Spleen (tissue), 13 donors: ENCODE results near the gene RRH. TPM values are rescaled to one million over a fixed set of nuclear protein-coding genes. Genes with fewer than 3 reads are reported as not detected.
"Not testable (repeated sequence)": the region's sequence is repeated elsewhere in the genome, so short reads cannot be mapped to it uniquely, and the experiment has no call there.

Experiments
- DNase-seq: peaks from one replicate; pipeline ENCODE4 v3.0.0-alpha.2; 2020
- H3K27ac ChIP-seq, 8 donors: fragments of 200-600 bp; sonication (generic) in 7 of 8; 1 replicate in 4 of 8; 2 replicates in 4 of 8; pipeline versions ENCODE4 v1.5.0 to v1.8.0; 2016 to 2021; ENCODE audit warnings: inconsistent platforms in 4 of 8, mild to moderate bottlenecking in 4 of 8, moderate library complexity in 1 of 8
- H3K27me3 ChIP-seq, 7 donors: fragments of 200-600 bp; sonication (generic) in 6 of 7; replicated peaks in 1 of 7; 1 replicate in 4 of 7; 2 replicates in 3 of 7; pipeline versions ENCODE4 v1.5.0 to v1.8.0; 2016 to 2021; ENCODE audit warnings: inconsistent platforms in 3 of 7, mild to moderate bottlenecking in 1 of 7
- H3K36me3 ChIP-seq, 6 donors: fragments of 200-600 bp; sonication (generic) in 5 of 6; 1 replicate in 4 of 6; 2 replicates in 2 of 6; pipeline versions ENCODE4 v1.5.0 to v1.8.0; 2016 to 2021; ENCODE audit warnings: inconsistent platforms in 2 of 6
- H3K4me1 ChIP-seq, 6 donors: fragments of 200-600 bp; sonication (generic) in 5 of 6; 1 replicate in 3 of 6; 2 replicates in 3 of 6; pipeline versions ENCODE4 v1.5.0 to v1.8.0; 2016 to 2021; ENCODE audit warnings: inconsistent platforms in 3 of 6
- H3K4me3 ChIP-seq, 8 donors: fragments of 200-600 bp; sonication (generic) in 7 of 8; 1 replicate in 4 of 8; 2 replicates in 4 of 8; pipeline versions ENCODE4 v1.5.0 to v1.8.0; 2016 to 2021; ENCODE audit warnings: inconsistent platforms in 4 of 8, mild to moderate bottlenecking in 4 of 8, moderate library complexity in 2 of 8
- H3K9me3 ChIP-seq, 8 donors: fragments of 200-600 bp; sonication (generic) in 7 of 8; 1 replicate in 4 of 8; 2 replicates in 4 of 8; pipeline versions ENCODE4 v1.5.0 to v1.8.0; 2016 to 2021; ENCODE audit warnings: inconsistent platforms in 4 of 8
- CTCF ChIP-seq, 11 experiments: fragments of 200-600 bp in 7 of 11; fragments of 450-650 bp in 4 of 11; sonication (generic) in 4 of 11; IDR thresholded peaks in 8 of 11; conservative IDR thresholded peaks in 3 of 11; 1 replicate in 7 of 11; 2 replicates in 4 of 11; pipeline versions ENCODE4 v1.4.0 to v1.8.0; 2016 to 2021; ENCODE audit warnings: antibody characterized with exemption in 11 of 11, inconsistent platforms in 4 of 11, mild to moderate bottlenecking in 1 of 11
- POLR2A ChIP-seq, 3 donors: fragments of 450-650 bp; IDR thresholded peaks; one replicate each; pipeline ENCODE4 v1.5.1; 2017; ENCODE audit warnings: antibody characterized with exemption in 3 of 3, mild to moderate bottlenecking in 1 of 3
- POLR2AphosphoS5 ChIP-seq, 3 donors: sonication (generic); formaldehyde crosslinking; IDR thresholded peaks; one replicate each; pipeline ENCODE4 v1.5.1; 2017; ENCODE audit warnings: antibody characterized with exemption in 3 of 3
- WGBS, 5 donors: extraction: QIAGEN DNeasy Blood & Tissue Kit in 3 of 5; methylation state at CpG; one replicate each; pipeline versions ENCODE4 v1.1.5 to v1.1.7; 2013 to 2018; 5-methylcytosine and 5-hydroxymethylcytosine counted together
- intact Hi-C: fragments of 100-400 bp; cut with DNase I; formaldehyde crosslinking; loops from one replicate; pipeline ENCODE4 v1.15.0; 2023; ENCODE audit warnings: low total_unique reads
- long read RNA-seq, 2 donors: transcript quantifications; one replicate each; lab custom pipeline, GENCODE V29; 2026
- polyA plus RNA-seq, 3 donors: library from polyadenylated mRNA; stranded (reverse); fragments of 200-250 nt; gene quantifications; one replicate each; pipeline ENCODE4 v1.2.1, GENCODE V29; 2013
- total RNA-seq, 7 donors: library from RNA; depleted of rRNA in 3 of 7; stranded (reverse); fragments of >200 nt in 3 of 7; fragmentation: NEBNext Ultra II Directional in 4 of 7; extraction: Animal tissue kit (Norgen Biotek cat#: 25700) in 4 of 7; gene quantifications; one replicate each; pipeline versions ENCODE4 v1.1.0 to v1.2.1, GENCODE V29; 2016 to 2021
- donor health status: healthy with polysubstance abuse.
- donor health status: DM: no; HTN: no; CAD: no; lungs with moderate emphysema.
- donor health status: DM: no; HTN: no; CAD: no.
- donor health status: Bipolar disorder and iron deficiency.
- donor health status: healthy.
- donor health status: DM: no; HTN: no; CAD: no.
- donor health status: DM: yes; HTN: yes; CAD: no.

The RRH gene, protein sequence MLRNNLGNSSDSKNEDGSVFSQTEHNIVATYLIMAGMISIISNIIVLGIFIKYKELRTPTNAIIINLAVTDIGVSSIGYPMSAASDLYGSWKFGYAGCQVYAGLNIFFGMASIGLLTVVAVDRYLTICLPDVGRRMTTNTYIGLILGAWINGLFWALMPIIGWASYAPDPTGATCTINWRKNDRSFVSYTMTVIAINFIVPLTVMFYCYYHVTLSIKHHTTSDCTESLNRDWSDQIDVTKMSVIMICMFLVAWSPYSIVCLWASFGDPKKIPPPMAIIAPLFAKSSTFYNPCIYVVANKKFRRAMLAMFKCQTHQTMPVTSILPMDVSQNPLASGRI
- total RNA-seq (1 to 10 TPM in 1 of 7 donors, under 1 TPM in 4, not detected in 2; 0.40 to 2.0 (median 0.57) TPM), polyA plus RNA-seq (under 1 TPM in 1 of 3 donors, not detected in 2; 0.03 TPM)
- long read RNA-seq, donor 1 = 0 reads
- long read RNA-seq, donor 2 = 0 reads

DNA sequence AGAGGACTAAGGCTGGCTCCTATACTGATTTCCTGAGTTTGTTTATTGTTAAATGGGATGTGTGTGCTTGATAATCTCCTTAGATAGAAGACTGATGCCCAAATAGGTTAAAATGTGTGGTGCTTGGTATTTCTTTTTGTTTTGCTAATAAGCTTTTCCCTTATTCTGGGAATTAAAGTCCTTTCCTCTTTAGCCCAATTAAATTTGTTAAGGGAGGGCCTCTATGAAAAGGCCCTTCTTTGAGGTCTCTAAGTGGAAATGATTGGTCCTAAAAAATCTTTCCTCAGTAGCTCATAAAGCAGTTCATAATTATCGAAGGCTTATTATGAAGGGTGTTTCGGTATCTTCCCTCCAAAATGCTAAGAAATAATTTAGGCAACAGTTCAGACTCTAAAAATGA is at the start of gene RRH:
Gene RRH, plus strand, starts transcription at position 301 of the 400 bp plus-strand sequence. Its CDS starts 56 bp downstream, at position 357.
- Histone ChIP-seq H3K36me3 (peaks cover 0 to 50% (median 27%) of the 10 kb centered on the region in 6 donors), H3K9me3 (no peaks in the 10 kb centered on the region), H3K4me3 (no peak within 1 kb of the TSS), H3K27me3 (no peaks in the 10 kb centered on the region), H3K4me1 (no peaks in the 10 kb centered on the region), H3K27ac (no peak within 1 kb of the TSS)
- 92 to 99% (median 97%) methylated on average over 2 of the region's 2 CpGs for WGBS, 5 donors
- TF ChIP-seq CTCF (IDR thresholded peaks at IDR 0.05 in 8 of 11, conservative IDR thresholded peaks at IDR 0.05 in 3 of 11) (no peak), POLR2AphosphoS5 (IDR thresholded peaks at IDR 0.05) (no peak), POLR2A (IDR thresholded peaks at IDR 0.05) (no peak)
- intact Hi-C loops = loop anchor here (10.0 kb wide), 1 partner anchor 123 kb away; the partner anchor contains the start of gene CASP6
- DNase-seq = no peak

- H3K9me3 ChIP-seq, H3K36me3 ChIP-seq, H3K27me3 ChIP-seq, H3K4me1 ChIP-seq, DNase-seq, intact Hi-C loops, H3K4me3 ChIP-seq, H3K27ac ChIP-seq: not testable (repeated sequence)
- 85 to 88% (median 86%) methylated on average over 2 of the region's 2 CpGs for WGBS, 5 donors
These were observed 45.7 kb upstream of the RRH start for GRCh38 chr4:109782092-109782491.

DNA sequence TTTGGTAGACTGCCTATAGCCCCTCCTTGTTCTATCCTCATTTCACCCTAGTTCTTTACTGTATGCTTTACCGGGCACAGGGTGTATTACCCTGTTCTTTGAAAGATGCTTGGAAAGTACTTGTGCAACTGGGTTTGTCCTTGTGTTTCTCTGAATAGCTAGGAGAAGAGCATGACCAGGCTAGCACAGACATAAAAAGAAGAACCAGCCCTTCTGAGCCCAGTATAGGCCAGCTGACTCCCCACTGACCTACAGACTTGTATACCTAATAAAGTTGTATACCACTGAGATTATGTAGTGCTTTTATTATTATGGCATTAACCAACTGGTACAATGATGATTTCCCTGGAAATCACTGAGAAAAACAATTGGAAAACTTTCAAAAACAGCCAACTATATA is 40.9 kb upstream of the RRH start:
- Histone ChIP-seq H3K27ac (no peak overlapping the region), H3K4me3 (no peak overlapping the region), H3K27me3 (no peaks in the 10 kb centered on the region), H3K36me3 (no peaks in the 10 kb centered on the region), H3K9me3 (peaks cover 0 to 16% (median 13%) of the 10 kb centered on the region in 8 donors), H3K4me1 (no peaks in the 10 kb centered on the region)
- no peak for TF ChIP-seq POLR2A (IDR thresholded peaks at IDR 0.05)
- no peak for TF ChIP-seq CTCF (IDR thresholded peaks at IDR 0.05 in 8 of 11, conservative IDR thresholded peaks at IDR 0.05 in 3 of 11)
- no peak for TF ChIP-seq POLR2AphosphoS5 (IDR thresholded peaks at IDR 0.05)
- intact Hi-C loops = no loop called here
- 94 to 100% (median 100%) methylated on average over 1 of the region's 1 CpG for WGBS, 5 donors
- no peak for DNase-seq

DNA sequence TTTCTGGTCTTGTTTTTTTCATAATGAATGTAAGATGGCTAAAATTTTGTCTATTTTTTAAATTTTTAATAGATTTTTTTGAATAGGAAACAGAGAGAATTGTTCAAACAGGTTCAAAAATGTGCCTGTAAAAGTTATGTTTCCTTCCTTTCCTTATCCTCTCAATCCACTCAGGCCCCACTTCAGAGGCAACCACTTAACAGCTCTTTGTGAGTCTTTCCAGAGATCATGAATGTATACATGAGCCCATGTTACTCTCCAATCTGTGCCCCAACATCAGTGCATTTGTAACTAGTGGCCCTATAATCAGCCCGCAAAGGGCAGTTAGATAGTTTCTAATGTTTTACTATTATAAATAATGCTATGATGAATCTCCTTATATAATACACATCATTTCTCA is 40.0 kb upstream of the RRH start:
- H3K9me3 ChIP-seq = peaks cover 0 to 16% (median 13%) of the 10 kb centered on the region in 8 donors
- WGBS, 5 donors = 87 to 98% (median 91%) methylated on average over 1 of the region's 1 CpG
- H3K27ac ChIP-seq = no peak overlapping the region
- H3K4me3 ChIP-seq = no peak overlapping the region
- no peaks in the 10 kb centered on the region for H3K27me3 ChIP-seq
- H3K36me3 ChIP-seq = no peaks in the 10 kb centered on the region
- DNase-seq = no peak
- intact Hi-C loops = no loop called here
- no peak for TF ChIP-seq CTCF (IDR thresholded peaks at IDR 0.05 in 8 of 11, conservative IDR thresholded peaks at IDR 0.05 in 3 of 11)
- no peak for TF ChIP-seq POLR2AphosphoS5 (IDR thresholded peaks at IDR 0.05)
- TF ChIP-seq POLR2A (IDR thresholded peaks at IDR 0.05) = no peak
- H3K4me1 ChIP-seq = no peaks in the 10 kb centered on the region
